Mononuclear cell (primary cell): ENCODE measurements around the gene DEDD2. TPM values are rescaled to one million over a fixed set of nuclear protein-coding genes. Genes with fewer than 3 reads are reported as not detected.
A peak's percentile ranks its signal among the peaks of the same experiment; 100 is the strongest.

Source experiments
- H3K27me3 ChIP-seq: 2 replicates; pipeline ENCODE4 v1.6.0; 2011; ENCODE audit warnings: low read length, control low read depth; ENCODE audit not compliant: insufficient read depth
- H3K4me1 ChIP-seq: 2 replicates; pipeline ENCODE4 v1.5.1; 2011; ENCODE audit warnings: mild to moderate bottlenecking, low read length, control low read depth; ENCODE audit not compliant: insufficient read depth
- H3K4me3 ChIP-seq: 2 replicates; pipeline ENCODE4 v1.5.1; 2011; ENCODE audit warnings: mild to moderate bottlenecking, low read length, moderate library complexity
- H3K9me3 ChIP-seq: 2 replicates; pipeline ENCODE4 v1.5.1; 2011; ENCODE audit warnings: low read depth, mild to moderate bottlenecking, control low read depth, low read length
- total RNA-seq: library from RNA; depleted of rRNA; stranded (reverse); fragments of >200 nt; gene quantifications from one replicate; pipeline ENCODE4 v1.2.3, GENCODE V29; 2012

The DEDD2 gene
- total RNA-seq, 1 donor = 128 TPM

DNA sequence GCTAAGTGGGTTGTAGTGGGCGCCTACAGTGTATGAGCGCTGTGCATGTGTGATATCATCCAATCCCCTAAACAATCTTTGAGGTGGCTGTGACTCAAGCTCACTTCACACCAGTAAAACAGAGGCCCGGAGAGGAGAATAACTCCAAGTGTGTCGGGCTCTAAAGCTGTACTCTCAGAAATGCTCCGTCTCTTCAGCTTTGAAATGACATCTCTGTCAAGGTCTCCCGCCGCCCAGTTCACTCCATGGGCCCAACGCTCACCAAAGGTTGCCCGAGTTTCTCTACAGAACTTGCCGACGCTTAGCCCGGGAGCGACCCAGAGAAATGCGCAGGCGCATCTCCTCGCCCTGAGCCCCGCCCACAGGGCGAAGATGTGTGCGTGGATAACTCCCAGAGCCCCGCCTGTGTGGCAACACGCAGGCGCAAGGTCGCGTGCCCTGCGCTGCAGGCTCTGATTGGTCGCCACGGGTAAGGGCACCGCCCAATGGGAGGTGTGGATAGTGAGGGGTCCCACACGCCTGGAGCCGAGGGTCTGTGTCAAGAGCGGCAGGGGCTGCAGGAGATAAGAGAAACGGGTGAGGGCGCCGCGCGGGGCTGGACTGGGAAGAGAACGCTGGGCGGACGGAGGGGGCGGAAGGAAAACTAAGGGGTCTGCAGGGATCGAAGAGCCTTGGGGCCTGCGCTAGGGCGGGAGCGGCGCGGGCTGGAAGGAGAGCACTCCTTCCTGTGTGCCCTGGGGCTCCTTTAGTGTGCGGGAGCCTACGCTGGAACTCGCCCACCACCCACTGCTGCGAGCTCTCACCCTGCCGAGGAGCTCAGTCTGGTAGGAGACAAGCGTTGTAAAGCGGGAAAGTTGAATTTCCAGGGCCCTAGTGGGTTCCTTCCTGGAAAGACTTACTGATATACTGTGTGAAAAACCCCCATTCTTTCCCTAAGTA lies 2.6 kb upstream of the DEDD2 start, which contains the start of gene ZNF526:
TSS of gene ZNF526 (plus strand) at position 501 of the 939 bp plus-strand sequence. CDS start 4,092 bp downstream, outside the sequence.
- Histone ChIP-seq H3K27me3 (no peaks in the 10 kb centered on the region), H3K9me3 (no peaks in the 10 kb centered on the region), H3K4me3 (peak within 1 kb of the TSS; percentile 86), H3K4me1 (peaks cover 55% of the 10 kb centered on the region)

DNA sequence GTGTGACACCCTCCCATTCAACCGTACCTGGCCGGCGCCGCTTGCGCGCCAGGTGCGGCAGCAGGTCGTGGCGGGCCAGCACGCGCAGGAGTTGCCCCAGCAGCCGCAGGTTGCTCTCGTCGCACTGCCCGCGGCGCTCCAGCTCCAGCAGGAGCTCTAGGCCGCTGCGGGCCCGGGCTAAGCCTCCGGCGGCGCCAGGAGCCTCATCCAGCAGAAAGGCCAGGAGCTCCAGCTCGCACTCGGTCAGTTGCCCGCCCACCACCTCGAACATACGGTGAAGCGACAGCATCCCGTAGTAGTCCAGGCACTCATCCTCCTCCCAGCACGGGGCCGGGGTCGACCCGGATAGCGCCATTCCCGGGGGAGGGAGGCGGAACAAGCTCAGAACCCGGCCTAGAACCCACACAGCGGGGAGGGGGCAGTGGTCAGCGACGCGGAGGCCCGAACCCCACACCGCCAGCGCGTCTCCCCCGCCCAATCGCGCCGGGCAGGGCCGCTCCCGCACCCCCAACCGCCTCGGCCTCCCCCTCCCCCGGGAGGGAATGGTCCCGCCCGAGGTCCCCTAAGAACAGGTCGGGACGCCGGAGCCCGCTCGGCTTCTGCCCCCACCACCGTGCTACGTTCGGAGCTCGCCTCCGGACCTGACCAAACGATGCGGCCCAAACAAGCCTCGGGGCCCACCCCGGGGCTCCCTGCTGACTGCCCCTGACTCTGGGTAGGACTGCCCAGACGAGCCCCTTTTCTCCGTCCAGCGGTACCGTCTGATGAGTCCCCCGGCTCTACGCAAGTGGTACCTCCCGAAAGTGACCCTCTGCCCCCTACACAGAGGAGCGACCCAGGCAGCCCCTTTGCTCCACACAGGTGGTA lies 591 bp downstream of the DEDD2 start:
- no peaks in the 10 kb centered on the region for H3K9me3 ChIP-seq
- H3K4me3 ChIP-seq = peak overlapping the region; percentile 99
- H3K27me3 ChIP-seq = no peaks in the 10 kb centered on the region
- H3K4me1 ChIP-seq = peaks cover 80% of the 10 kb centered on the region

DNA sequence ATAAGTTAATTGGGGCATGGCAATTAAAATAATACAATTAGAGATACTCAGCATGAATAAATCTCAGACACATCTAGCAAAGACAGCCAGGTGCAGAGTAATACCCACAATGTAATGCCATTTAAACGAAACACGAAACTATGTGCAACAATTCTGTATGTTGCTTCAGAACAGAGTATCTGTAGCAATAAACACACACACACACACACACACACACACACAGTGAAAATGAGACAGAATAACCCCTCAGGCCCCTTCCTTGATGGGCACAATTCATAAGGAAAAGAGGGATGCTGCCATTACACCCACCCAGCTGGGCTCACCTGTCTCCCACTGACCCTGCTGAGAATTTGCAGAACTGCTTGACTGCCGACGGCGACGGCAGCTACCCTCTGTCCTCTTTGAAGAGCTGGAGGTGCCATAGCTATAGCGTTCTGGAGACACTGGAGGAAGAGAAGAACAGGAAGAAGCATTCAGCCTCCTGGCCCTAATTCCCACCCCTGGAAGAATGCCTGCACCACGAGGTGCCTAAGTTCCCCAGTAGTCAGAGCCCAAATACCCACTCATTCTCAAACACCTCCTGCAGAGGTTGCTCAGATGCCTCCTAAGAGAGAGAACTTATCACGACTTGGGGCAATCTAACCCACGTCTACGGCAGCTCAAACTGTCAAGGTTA lies 2.5 kb downstream of the DEDD2 start:
- H3K27me3 ChIP-seq = no peaks in the 10 kb centered on the region
- H3K4me1 ChIP-seq = peaks cover 64% of the 10 kb centered on the region
- no peaks in the 10 kb centered on the region for H3K9me3 ChIP-seq
- H3K4me3 ChIP-seq = no peak overlapping the region

DNA sequence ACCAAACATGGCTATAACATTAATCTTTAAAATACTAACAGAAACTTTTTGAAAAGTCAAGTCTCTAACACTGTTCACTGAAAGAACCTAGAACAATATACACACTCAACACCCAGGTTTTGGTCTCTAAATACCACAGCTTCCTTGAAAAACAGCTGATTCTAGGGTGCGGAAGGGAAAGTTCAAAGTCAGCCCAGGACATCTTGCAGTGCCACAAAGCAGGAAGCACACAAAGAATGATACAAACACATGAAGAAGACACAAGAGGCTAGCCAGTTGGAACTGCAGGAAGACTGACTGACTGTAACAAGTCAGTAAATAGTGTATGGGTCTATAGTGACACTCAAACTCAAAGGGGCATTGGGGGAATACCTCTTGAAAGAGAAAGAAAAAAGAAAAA lies 4.6 kb downstream of the DEDD2 start:
- no peak overlapping the region for H3K4me3 ChIP-seq
- peaks cover 63% of the 10 kb centered on the region for H3K4me1 ChIP-seq
- no peaks in the 10 kb centered on the region for H3K9me3 ChIP-seq
- no peaks in the 10 kb centered on the region for H3K27me3 ChIP-seq

- H3K27me3 ChIP-seq = no peaks in the 10 kb centered on the region
- H3K9me3 ChIP-seq = no peaks in the 10 kb centered on the region
- peaks cover 53% of the 10 kb centered on the region for H3K4me1 ChIP-seq
- no peak overlapping the region for H3K4me3 ChIP-seq
Observed at GRCh38 chr19:42208612-42209011, 8.9 kb downstream of the DEDD2 start.

DNA sequence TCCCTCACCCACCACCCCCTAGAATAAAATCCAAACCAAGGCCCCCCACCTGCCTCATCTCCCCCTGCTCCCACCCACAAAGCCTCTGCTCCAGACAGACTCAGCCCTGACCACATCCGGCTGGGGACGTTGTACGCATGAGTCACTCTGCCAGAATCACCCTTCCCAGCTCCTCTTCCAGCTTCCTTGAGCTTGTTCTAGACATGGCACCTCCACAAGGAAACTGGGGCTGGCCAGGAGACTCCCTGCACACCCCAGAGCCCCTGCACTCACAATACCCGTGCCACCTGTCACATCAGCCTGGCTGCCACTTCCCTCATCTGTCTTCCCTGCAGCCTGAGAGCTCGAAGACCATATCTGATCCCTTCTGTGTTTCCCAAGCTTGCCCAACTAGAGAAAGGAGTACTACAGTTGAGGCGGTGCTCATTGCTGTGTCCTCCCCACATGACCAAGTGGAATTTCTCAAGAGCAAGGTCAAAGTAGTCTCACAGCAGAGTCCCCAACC lies 9.7 kb downstream of the DEDD2 start:
- Histone ChIP-seq H3K4me3 (no peak overlapping the region), H3K4me1 (peaks cover 53% of the 10 kb centered on the region), H3K27me3 (no peaks in the 10 kb centered on the region), H3K9me3 (no peaks in the 10 kb centered on the region)

DNA sequence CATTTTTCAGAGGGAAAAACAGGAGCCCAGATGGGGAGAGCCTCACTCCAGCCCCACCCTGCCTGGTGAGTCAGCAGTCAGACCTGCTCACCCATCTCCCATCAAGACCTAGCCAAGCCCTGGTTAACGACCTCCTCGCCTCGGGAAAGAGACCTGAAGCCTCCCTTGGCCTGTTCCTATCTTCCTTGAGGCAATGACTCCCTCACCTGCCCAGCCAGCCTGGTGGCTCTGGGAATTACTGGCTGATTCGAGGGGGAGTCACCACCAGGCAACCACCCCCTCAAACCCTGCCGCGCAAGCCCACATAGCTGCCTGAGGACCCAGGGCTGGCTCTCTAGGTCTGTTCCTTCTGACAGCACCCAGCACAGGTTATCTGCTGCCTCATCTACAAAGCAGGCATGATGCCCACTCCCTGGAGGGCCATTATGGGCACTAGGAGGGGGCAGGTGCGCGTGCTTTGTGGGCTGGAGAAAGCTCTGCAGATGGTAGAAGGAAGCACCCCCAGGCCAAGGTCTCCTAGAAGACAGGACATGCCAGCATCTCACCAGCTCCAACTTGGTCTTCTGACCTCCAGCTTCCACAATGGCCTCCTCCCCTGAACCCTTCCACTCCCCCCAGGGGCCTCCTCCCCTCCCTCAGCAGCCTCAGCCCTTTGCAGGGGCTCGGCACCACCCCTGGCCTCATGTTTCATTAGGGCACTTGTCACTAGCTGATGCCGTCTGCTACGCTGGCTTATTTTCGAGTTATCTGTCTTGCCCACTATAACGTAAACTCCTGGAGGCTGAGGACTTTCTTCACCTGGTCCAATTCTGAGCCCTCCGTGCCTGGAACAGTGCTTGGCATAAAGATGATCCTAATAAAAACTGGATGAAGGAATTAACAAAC lies 10.4 kb downstream of the DEDD2 start:
- no peaks in the 10 kb centered on the region for H3K27me3 ChIP-seq
- peaks cover 55% of the 10 kb centered on the region for H3K4me1 ChIP-seq
- no peak overlapping the region for H3K4me3 ChIP-seq
- no peaks in the 10 kb centered on the region for H3K9me3 ChIP-seq

DNA sequence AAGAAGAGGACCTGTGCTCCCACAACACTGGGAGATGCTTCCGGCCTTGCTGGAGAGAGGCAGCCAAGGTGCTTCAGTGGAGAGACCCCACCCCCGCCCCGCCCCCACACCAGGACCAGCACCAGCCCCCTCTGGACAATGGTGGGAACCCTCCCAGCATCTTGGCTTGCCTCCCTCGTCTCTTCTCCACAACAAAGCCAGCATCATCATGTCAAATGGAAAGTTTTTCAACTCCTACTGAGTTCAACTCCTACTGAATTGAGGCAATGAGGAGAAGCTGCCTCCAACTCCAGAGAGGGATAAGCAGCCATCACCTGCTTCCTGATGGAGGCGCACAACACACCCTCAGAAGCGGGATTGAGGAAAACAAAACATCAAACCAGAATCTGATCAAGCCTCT lies 12.8 kb downstream of the DEDD2 start:
- Histone ChIP-seq H3K27me3 (no peaks in the 10 kb centered on the region), H3K4me1 (peaks cover 78% of the 10 kb centered on the region), H3K4me3 (no peak overlapping the region), H3K9me3 (no peaks in the 10 kb centered on the region)

- Histone ChIP-seq H3K4me1 (peaks cover 79% of the 10 kb centered on the region), H3K4me3 (no peak overlapping the region), H3K27me3 (no peaks in the 10 kb centered on the region), H3K9me3 (no peaks in the 10 kb centered on the region)
Observed at GRCh38 chr19:42203700-42204099, 13.8 kb downstream of the DEDD2 start.

DNA sequence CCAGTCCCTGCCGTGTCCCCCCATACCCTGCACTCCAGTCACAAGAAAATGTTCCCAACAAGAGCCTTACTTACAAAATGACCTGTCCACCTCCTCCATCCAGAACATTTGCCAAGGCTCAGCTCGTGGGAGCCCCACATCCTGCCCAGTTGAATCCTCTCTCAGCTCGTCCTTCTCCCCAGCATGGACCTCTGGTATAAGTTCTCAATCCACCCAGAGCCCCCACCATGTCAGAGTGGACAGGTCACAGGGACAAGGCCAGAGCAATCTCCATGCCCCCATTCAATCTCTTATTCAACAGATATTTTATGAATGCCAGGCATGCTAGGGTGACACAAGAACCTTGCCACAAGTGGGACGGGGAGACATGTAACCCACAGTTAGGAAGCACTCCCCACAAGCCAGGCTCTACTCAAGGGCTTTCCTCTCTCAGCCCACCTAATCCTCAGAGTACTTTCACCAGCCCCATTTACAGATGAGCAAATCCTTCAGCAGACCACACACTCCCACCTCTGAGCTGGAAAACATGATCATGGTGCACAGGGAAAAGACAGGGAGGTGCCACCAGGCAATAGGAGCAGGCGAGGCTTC lies 15.1 kb downstream of the DEDD2 start:
- Histone ChIP-seq H3K27me3 (no peaks in the 10 kb centered on the region), H3K4me3 (no peak overlapping the region), H3K9me3 (no peaks in the 10 kb centered on the region), H3K4me1 (peaks cover 79% of the 10 kb centered on the region)

GRCh38 chr19:42201489-42202289 lies 15.8 kb downstream of the DEDD2 start:
- Histone ChIP-seq H3K4me1 (peaks cover 79% of the 10 kb centered on the region), H3K9me3 (no peaks in the 10 kb centered on the region), H3K4me3 (peak overlapping the region; percentile 10), H3K27me3 (no peaks in the 10 kb centered on the region)

DNA sequence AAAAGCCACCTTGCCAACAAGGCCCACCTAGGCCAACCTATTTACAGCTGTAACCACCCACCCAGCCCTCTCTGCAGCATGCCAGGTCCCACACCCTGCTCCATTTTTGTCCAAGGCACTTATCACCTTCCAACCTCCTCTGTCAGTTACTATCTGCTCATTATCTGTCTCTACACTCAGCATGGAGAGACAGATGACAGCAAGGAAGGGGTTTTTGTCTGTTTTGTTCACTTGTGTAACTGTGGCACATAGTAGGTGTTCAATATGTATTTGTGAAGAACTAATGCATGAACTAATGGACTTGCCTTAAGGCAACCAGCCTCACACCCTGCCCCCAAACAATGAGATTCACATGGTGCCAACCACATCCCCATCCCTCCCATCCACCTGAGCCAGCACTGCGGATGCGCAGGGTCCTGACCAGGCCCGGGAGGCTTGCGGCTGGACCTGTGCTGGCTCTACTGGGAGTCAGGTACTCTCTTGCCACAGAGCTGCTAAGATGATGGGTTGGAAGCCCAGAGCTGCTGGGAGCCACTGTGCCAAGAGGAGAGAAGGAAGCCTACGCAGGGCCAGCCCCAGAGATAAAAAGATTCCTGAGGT lies 17.3 kb downstream of the DEDD2 start:
- H3K27me3 ChIP-seq = no peaks in the 10 kb centered on the region
- no peaks in the 10 kb centered on the region for H3K9me3 ChIP-seq
- no peak overlapping the region for H3K4me3 ChIP-seq
- H3K4me1 ChIP-seq = peaks cover 91% of the 10 kb centered on the region
